ENCODE measurements around the gene SSTR4. TPM values are rescaled to one million over a fixed set of nuclear protein-coding genes. Genes with fewer than 3 reads are reported as not detected.

SSTR4 gene
- total RNA-seq, 2 experiments from 2014 or later: not detected

DNA sequence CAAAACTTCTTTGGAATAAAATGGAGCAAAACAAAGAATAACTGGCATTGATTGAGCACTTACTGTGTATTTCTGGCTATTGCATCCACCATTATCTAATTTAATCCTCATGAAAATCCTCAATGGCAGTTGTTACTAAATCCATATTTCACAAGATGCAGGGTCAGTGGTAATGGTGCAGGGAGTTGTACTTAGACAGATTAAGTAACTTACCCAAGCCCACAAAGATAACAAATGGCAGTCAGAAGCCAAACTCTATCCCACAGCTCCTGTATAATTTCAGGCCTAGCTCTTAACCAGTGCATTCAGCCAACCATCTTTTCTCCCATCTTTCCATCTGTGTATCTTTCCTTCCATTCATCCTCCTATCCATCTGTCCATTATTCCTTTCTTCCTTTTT, 29.3 kb upstream of the SSTR4 start:
- Mint-ChIP-seq H3K4me3 (no peak overlapping the region), H3K9me3 (ENCODE audit: low read depth) (no peaks in the 10 kb centered on the region)
- CTCF ChIA-PET: interaction anchor here (0.5 kb wide), 1 partner anchor 12 kb away, joined by 3 read pairs; no protein-coding TSS in a partner anchor

DNA sequence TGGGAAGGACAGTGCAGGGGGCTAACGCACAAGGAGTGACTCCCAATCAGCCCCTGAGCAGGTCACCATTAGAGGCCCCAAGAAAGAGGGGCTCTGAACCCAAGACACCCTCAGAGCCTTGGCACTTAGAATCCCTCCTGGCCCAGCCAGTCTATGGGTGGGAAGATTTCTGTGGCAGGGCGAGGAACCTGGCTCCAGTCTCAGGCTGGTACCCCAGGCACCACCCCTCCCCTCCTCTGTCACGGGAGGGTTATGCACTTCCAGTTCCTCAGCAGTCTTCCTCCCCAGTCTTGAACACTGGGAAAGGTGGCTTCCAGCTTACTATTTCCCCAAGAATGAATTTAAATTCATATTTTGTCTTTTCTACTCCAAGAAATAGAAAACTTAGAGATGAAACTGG, 27.6 kb upstream of the SSTR4 start:
- no peaks in the 10 kb centered on the region for H3K4me1 Mint-ChIP-seq
- POLR2A ChIA-PET: no interaction called here
- DNase-seq (no peak), ATAC-seq (no peak)
- intact Hi-C loops (cut with DNase I, micrococcal nuclease): no loop called here
- H3K9me3 Mint-ChIP-seq (ENCODE audit: low read depth): no peaks in the 10 kb centered on the region
- H3K4me3 Mint-ChIP-seq: no peak overlapping the region
- CTCF ChIA-PET: no interaction called here
- H3K36me3 Mint-ChIP-seq (ENCODE audit: low read depth): no peaks in the 10 kb centered on the region
- H3K27me3 Mint-ChIP-seq: no peaks in the 10 kb centered on the region
- H3K27ac Mint-ChIP-seq: no peak overlapping the region

More for the DNA sequence above, 29.3 kb upstream of the SSTR4 start:
- intact Hi-C loops (cut with DNase I, micrococcal nuclease): no loop called here
- Mint-ChIP-seq H3K36me3 (ENCODE audit: low read depth) (no peaks in the 10 kb centered on the region), H3K27me3 (no peaks in the 10 kb centered on the region), H3K27ac (no peak overlapping the region), H3K4me1 (no peaks in the 10 kb centered on the region)
- no peak for ATAC-seq
- POLR2A ChIA-PET: no interaction called here
- no peak for DNase-seq

- Mint-ChIP-seq H3K4me1 (no peaks in the 10 kb centered on the region), H3K27ac (no peak overlapping the region)
- DNase-seq: no peak
Observed at GRCh38 chr20:23007886-23008655, 27.0 kb upstream of the SSTR4 start.

DNA sequence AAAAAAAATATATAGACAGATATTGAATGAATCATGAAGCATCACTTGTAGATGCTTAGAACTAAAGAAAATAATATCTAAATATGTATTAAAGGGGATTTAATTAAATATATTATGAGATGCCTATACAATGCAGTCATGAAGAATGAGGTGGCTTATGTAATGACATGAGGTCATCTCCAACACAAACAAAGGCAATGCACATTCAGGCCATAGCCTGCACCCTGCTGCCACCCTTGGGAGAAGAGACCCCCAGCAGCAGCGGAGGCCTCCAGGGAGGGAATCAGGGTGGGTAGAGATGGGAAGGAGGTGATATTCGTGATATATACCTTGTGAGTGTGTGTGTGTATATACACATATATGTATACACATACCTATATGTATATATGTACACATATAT, 26.4 kb upstream of the SSTR4 start:
- Mint-ChIP-seq H3K4me3 (no peak overlapping the region), H3K9me3 (ENCODE audit: low read depth) (no peaks in the 10 kb centered on the region), H3K27me3 (no peaks in the 10 kb centered on the region), H3K36me3 (ENCODE audit: low read depth) (no peaks in the 10 kb centered on the region), H3K4me1 (no peaks in the 10 kb centered on the region), H3K27ac (no peak overlapping the region)
- POLR2A ChIA-PET: no interaction called here
- ATAC-seq (no peak), DNase-seq (no peak)
- intact Hi-C loops (cut with DNase I, micrococcal nuclease): no loop called here
- CTCF ChIA-PET: no interaction called here

More at GRCh38 chr20:23007886-23008655, 27.0 kb upstream of the SSTR4 start:
- Mint-ChIP-seq H3K4me3 (no peak overlapping the region), H3K36me3 (ENCODE audit: low read depth) (no peaks in the 10 kb centered on the region), H3K9me3 (ENCODE audit: low read depth) (no peaks in the 10 kb centered on the region), H3K27me3 (no peaks in the 10 kb centered on the region)
- intact Hi-C loops (cut with DNase I, micrococcal nuclease): no loop called here
- ChIA-PET POLR2A (no interaction called here), CTCF (no interaction called here)
- no peak for ATAC-seq

- H3K4me1 Mint-ChIP-seq: no peaks in the 10 kb centered on the region
- ChIA-PET CTCF (interaction anchor here (0.6 kb wide), 1 partner anchor 132 kb away, joined by 3 read pairs; no protein-coding TSS in a partner anchor), POLR2A (no interaction called here)
- no peak overlapping the region for H3K4me3 Mint-ChIP-seq
- intact Hi-C loops (cut with DNase I, micrococcal nuclease): no loop called here
- DNase-seq: no peak
- no peaks in the 10 kb centered on the region for H3K27me3 Mint-ChIP-seq
- H3K36me3 Mint-ChIP-seq (ENCODE audit: low read depth): no peaks in the 10 kb centered on the region
- ATAC-seq: no peak
- H3K9me3 Mint-ChIP-seq (ENCODE audit: low read depth): no peaks in the 10 kb centered on the region
- no peak overlapping the region for H3K27ac Mint-ChIP-seq
Observed at GRCh38 chr20:23009636-23010035, 25.5 kb upstream of the SSTR4 start.

DNA sequence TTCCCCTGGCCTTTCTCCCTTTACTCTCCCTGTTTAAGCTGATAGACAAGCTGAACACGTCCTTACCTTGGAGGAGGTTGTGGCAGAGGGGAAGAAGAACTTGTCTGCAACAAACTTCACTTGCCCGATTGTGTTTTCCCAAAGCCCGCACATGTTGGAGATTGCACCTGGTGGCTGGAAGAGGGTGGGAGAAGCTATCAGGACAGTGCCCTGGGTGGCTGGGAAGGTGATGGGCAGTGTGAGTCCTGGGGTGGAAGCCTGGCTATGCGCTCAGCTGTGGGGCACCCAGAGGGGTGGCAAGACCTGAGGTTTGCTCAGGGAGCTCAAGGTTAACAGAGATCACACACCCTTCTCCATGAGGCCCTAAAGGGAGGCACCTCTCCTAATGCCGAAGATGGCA, 25.0 kb upstream of the SSTR4 start:
- H3K27ac Mint-ChIP-seq: no peak overlapping the region
- no peak for ATAC-seq

GRCh38 chr20:23011008-23011721, 23.9 kb upstream of the SSTR4 start:
- no peak overlapping the region for H3K4me3 Mint-ChIP-seq
- no peaks in the 10 kb centered on the region for H3K36me3 Mint-ChIP-seq (ENCODE audit: low read depth)
- H3K27ac Mint-ChIP-seq: no peak overlapping the region
- intact Hi-C loops (cut with DNase I, micrococcal nuclease): no loop called here
- POLR2A ChIA-PET: no interaction called here
- CTCF ChIA-PET: no interaction called here
- ATAC-seq (no peak), DNase-seq (no peak)
- H3K4me1 Mint-ChIP-seq: no peaks in the 10 kb centered on the region
- H3K27me3 Mint-ChIP-seq: no peaks in the 10 kb centered on the region
- no peaks in the 10 kb centered on the region for H3K9me3 Mint-ChIP-seq (ENCODE audit: low read depth)

More for the DNA sequence above, 25.0 kb upstream of the SSTR4 start:
- intact Hi-C loops (cut with DNase I, micrococcal nuclease): no loop called here
- CTCF ChIA-PET: interaction anchor here (0.6 kb wide), 1 partner anchor 133 kb away, joined by 3 read pairs; no protein-coding TSS in a partner anchor
- POLR2A ChIA-PET: no interaction called here
- no peaks in the 10 kb centered on the region for H3K4me1 Mint-ChIP-seq
- no peaks in the 10 kb centered on the region for H3K9me3 Mint-ChIP-seq (ENCODE audit: low read depth)
- DNase-seq: no peak
- H3K27me3 Mint-ChIP-seq: no peaks in the 10 kb centered on the region
- H3K4me3 Mint-ChIP-seq: no peak overlapping the region
- H3K36me3 Mint-ChIP-seq (ENCODE audit: low read depth): no peaks in the 10 kb centered on the region

DNA sequence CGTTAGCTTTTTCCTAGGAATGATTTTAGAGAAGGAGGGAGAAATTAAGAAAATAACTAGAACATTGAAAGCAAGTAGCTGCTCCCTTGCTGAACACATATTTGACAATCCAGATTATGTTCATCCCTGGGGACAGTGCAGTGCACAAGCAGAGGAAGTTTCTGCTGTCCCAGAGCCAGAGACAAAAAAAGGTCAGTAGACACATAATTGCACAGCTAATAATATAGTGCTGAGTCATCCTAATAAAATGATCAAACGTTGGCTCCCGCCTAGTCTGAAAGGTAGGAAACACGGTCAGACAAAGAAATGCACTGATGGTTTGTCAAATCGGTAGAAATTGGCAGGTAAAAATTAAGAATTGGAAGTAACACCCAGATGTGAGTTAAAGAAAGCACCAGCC, 21.7 kb upstream of the SSTR4 start:
- Mint-ChIP-seq H3K4me1 (no peaks in the 10 kb centered on the region), H3K36me3 (ENCODE audit: low read depth) (no peaks in the 10 kb centered on the region), H3K4me3 (no peak overlapping the region), H3K27me3 (no peaks in the 10 kb centered on the region), H3K27ac (no peak overlapping the region), H3K9me3 (ENCODE audit: low read depth) (no peaks in the 10 kb centered on the region)
- intact Hi-C loops (cut with DNase I, micrococcal nuclease): no loop called here
- ATAC-seq: no peak
- DNase-seq: no peak
- ChIA-PET CTCF (interaction anchor here (1.6 kb wide), 1 partner anchor 321 kb away, joined by 5 read pairs; no protein-coding TSS in a partner anchor), POLR2A (no interaction called here)

DNA sequence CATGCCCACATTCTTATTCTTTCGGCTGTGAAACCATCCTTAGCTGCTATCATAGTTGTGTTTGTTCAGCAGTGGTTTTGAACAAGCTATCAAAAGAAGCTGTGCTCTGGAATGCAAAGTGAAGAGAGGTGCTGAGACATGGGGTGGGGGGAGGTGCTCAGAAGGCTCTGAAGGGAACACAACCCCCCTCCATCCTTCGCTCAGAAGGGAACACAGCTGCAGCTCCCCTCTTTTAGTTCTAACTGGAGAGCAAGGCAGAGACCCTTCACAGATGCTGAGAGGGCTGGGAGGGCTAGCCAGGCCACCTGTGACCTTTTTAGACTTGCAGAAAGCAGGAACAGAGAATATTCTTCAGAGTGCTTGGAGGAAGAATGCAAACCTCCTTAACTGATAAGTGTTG, 17.6 kb upstream of the SSTR4 start:
- no peak overlapping the region for H3K4me3 Mint-ChIP-seq
- H3K9me3 Mint-ChIP-seq (ENCODE audit: low read depth): no peaks in the 10 kb centered on the region
- ChIA-PET CTCF (interaction anchor here (0.7 kb wide), 1 partner anchor 12 kb away, joined by 3 read pairs; no protein-coding TSS in a partner anchor), POLR2A (no interaction called here)
- no peaks in the 10 kb centered on the region for H3K4me1 Mint-ChIP-seq
- ATAC-seq: no peak
- H3K36me3 Mint-ChIP-seq (ENCODE audit: low read depth): no peaks in the 10 kb centered on the region
- DNase-seq: no peak
- intact Hi-C loops (cut with DNase I, micrococcal nuclease): no loop called here
- no peaks in the 10 kb centered on the region for H3K27me3 Mint-ChIP-seq
- no peak overlapping the region for H3K27ac Mint-ChIP-seq

DNA sequence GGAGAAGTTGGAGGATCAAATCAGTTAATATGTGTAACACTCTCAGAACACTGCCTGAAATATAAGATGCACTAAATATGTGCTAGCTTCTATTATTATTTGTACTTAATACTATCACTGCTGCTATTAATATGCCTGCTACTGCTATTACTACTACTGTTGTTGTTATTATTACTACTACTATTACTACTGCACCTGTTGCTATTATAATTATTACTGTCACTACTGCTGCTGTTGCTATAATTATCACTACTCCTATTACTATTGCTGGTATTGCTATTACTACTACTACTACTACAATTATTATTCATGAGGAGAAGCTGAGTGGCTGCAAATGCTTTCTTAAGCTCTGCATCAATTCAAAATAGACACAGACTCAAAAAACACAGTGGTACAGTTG, 16.7 kb upstream of the SSTR4 start:
- no peak overlapping the region for H3K4me3 Mint-ChIP-seq
- no peaks in the 10 kb centered on the region for H3K27me3 Mint-ChIP-seq
- no peak overlapping the region for H3K27ac Mint-ChIP-seq
- no peak for ATAC-seq
- POLR2A ChIA-PET: no interaction called here
- intact Hi-C loops (cut with DNase I, micrococcal nuclease): no loop called here
- no peaks in the 10 kb centered on the region for H3K9me3 Mint-ChIP-seq (ENCODE audit: low read depth)
- no peaks in the 10 kb centered on the region for H3K4me1 Mint-ChIP-seq
- CTCF ChIA-PET: interaction anchor here (1.1 kb wide), 1 partner anchor 10 kb away, joined by 3 read pairs; no protein-coding TSS in a partner anchor
- no peak for DNase-seq
- no peaks in the 10 kb centered on the region for H3K36me3 Mint-ChIP-seq (ENCODE audit: low read depth)

DNA sequence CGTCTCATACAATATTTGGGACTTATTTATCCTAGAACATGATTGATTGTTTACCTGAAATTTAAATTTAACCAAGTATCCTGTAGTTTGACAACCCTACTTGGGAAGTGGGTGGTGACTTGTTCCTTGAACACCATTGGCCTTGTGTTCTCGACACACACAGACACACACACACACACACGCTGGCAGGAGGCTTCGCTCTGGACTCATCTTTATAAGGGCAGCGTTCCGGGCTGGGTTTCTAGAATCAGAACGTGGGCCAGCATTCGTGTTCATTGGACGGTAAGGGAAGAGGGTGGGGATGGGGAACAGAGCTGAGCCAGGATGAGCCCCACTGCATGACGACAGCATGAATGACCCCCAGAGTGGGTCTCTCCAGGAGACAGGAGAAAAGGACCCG, 16.2 kb upstream of the SSTR4 start:
- POLR2A ChIA-PET: no interaction called here
- Mint-ChIP-seq H3K27ac (no peak overlapping the region), H3K4me3 (no peak overlapping the region), H3K4me1 (no peaks in the 10 kb centered on the region), H3K36me3 (ENCODE audit: low read depth) (no peaks in the 10 kb centered on the region), H3K9me3 (ENCODE audit: low read depth) (no peaks in the 10 kb centered on the region), H3K27me3 (no peaks in the 10 kb centered on the region)
- ATAC-seq (no peak), DNase-seq (no peak)
- CTCF ChIA-PET: interaction anchor here (1.1 kb wide), 1 partner anchor 10 kb away, joined by 3 read pairs; no protein-coding TSS in a partner anchor
- intact Hi-C loops (cut with DNase I, micrococcal nuclease): no loop called here

GRCh38 chr20:23019403-23019802, 15.7 kb upstream of the SSTR4 start:
- ATAC-seq: no peak

More at GRCh38 chr20:23019403-23019802, 15.7 kb upstream of the SSTR4 start:
- no peak overlapping the region for H3K27ac Mint-ChIP-seq
- H3K9me3 Mint-ChIP-seq (ENCODE audit: low read depth): no peaks in the 10 kb centered on the region
- no peaks in the 10 kb centered on the region for H3K4me1 Mint-ChIP-seq
- H3K27me3 Mint-ChIP-seq: no peaks in the 10 kb centered on the region
- H3K4me3 Mint-ChIP-seq: no peak overlapping the region
- intact Hi-C loops (cut with DNase I, micrococcal nuclease): no loop called here
- no peaks in the 10 kb centered on the region for H3K36me3 Mint-ChIP-seq (ENCODE audit: low read depth)
- POLR2A ChIA-PET: no interaction called here
- CTCF ChIA-PET: no interaction called here
- DNase-seq: no peak

Data from activated CD4-positive, alpha-beta T cell treated with anti-CD3 and anti-CD28 coated beads for 36 hours (primary cell).